ENCODE data around the gene LNP1. TPM values are rescaled to one million over a fixed set of nuclear protein-coding genes. Genes with fewer than 3 reads are reported as not detected.

LNP1 gene
- total and polyA plus RNA-seq, 4 donors, result 1.1 to 4.7 (median 1.5) TPM

- Histone ChIP-seq H3K27me3 (ENCODE audit: control insufficient read depth in 4 of 4, insufficient read depth in 4 of 4, low read length in 3 of 4) (no peaks in the 10 kb centered on the region), H3K27ac (ENCODE audit: low read depth in 1 of 2, low read length in 2 of 2) (no peak overlapping the region), H3K36me3 (ENCODE audit: control insufficient read depth in 4 of 4, insufficient read depth in 3 of 4, low read depth in 1 of 4, low read length in 3 of 4) (peaks cover 10 to 45% (median 35%) of the 10 kb centered on the region in 4 donors), H3K4me1 (ENCODE audit: control insufficient read depth in 4 of 4, insufficient read depth in 4 of 4, low read length in 3 of 4) (peaks cover 2 to 14% (median 9%) of the 10 kb centered on the region in 4 donors), H3K9me3 (ENCODE audit: control insufficient read depth in 4 of 4, low read length in 3 of 4) (no peaks in the 10 kb centered on the region), H3K4me3 (ENCODE audit: low read depth in 1 of 3, low read length in 3 of 3) (no peak overlapping the region), H3K9ac (ENCODE audit: low read depth in 1 of 2, low read length in 2 of 2) (no peak overlapping the region)
- TF ChIP-seq RAD21 (IDR thresholded peaks at IDR 0.05) (no peak), HNF4A (conservative IDR thresholded peaks at IDR 0.05) (no peak), YY1 (IDR thresholded peaks at IDR 0.05) (no peak), HNF4G (IDR thresholded peaks at IDR 0.05) (no peak), RXRA (IDR thresholded peaks at IDR 0.05) (no peak), REST (IDR thresholded peaks at IDR 0.05) (no peak), TAF1 (conservative IDR thresholded peaks at IDR 0.05) (no peak), JUND (IDR thresholded peaks at IDR 0.05) (no peak), MAX (IDR thresholded peaks at IDR 0.05) (no peak), ZBTB33 (IDR thresholded peaks at IDR 0.05) (no peak), SP1 (IDR thresholded peaks at IDR 0.05) (no peak), GABPA (IDR thresholded peaks at IDR 0.05 in 1 of 2, conservative IDR thresholded peaks at IDR 0.05 in 1 of 2) (no peak)
- TF ChIP-seq, protein P1, sequence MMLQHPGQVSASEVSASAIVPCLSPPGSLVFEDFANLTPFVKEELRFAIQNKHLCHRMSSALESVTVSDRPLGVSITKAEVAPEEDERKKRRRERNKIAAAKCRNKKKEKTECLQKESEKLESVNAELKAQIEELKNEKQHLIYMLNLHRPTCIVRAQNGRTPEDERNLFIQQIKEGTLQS (IDR thresholded peaks at IDR 0.05), result no peak
- TF ChIP-seq, protein P2, sequence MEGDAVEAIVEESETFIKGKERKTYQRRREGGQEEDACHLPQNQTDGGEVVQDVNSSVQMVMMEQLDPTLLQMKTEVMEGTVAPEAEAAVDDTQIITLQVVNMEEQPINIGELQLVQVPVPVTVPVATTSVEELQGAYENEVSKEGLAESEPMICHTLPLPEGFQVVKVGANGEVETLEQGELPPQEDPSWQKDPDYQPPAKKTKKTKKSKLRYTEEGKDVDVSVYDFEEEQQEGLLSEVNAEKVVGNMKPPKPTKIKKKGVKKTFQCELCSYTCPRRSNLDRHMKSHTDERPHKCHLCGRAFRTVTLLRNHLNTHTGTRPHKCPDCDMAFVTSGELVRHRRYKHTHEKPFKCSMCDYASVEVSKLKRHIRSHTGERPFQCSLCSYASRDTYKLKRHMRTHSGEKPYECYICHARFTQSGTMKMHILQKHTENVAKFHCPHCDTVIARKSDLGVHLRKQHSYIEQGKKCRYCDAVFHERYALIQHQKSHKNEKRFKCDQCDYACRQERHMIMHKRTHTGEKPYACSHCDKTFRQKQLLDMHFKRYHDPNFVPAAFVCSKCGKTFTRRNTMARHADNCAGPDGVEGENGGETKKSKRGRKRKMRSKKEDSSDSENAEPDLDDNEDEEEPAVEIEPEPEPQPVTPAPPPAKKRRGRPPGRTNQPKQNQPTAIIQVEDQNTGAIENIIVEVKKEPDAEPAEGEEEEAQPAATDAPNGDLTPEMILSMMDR (IDR thresholded peaks at IDR 0.05; ENCODE audit: low read depth, low read length, missing input control), result no peak
- DNase-seq (ENCODE audit: low spot score), result no peak
- WGBS, result 97% methylated on average over 4 of the region's 4 CpGs
Observed at GRCh38 chr3:100376301-100376700, 25.0 kb upstream of the LNP1 start.
